Measurements from ENCODE around the gene COA5. TPM values are rescaled to one million over a fixed set of nuclear protein-coding genes. Genes with fewer than 3 reads are reported as not detected.

Gene COA5
- total and polyA plus RNA-seq, 9 donors, result 27.2 to 42.5 (median 32.1) TPM

DNA sequence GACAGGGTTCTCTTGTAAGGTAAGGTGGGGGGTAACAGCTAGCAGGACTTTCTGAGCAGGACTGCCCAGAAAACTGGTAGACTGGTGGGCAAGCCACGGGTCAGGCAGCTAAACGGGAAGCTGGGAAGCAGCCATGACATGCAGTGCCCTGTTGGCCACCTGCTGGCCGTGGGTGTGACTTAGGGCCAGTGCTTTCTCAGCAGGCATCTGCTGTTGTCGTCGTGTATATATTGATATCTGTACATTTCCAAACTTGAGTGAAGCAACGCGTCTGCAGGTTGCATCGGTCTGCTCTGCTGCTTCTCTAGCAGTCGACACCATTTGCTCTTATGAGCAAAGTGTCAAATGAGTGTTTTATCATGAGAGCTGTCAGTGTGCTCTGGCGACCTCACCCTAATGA is 31.0 kb downstream of the COA5 start:
- Histone ChIP-seq H3K36me3 (no peaks in the 10 kb centered on the region), H3K27me3 (no peaks in the 10 kb centered on the region), H3K4me3 (no peak overlapping the region), H3K27ac (no peak overlapping the region), H3K4me1 (ENCODE audit: insufficient read depth) (no peaks in the 10 kb centered on the region), H3K9me3 (no peaks in the 10 kb centered on the region)
- DNase-seq, result no peak
- intact Hi-C loops (cut with DNase I), result no loop called here
- TF ChIP-seq POLR2A (IDR thresholded peaks at IDR 0.05) (no peak), EP300 (IDR thresholded peaks at IDR 0.05) (no peak)
- TF ChIP-seq, protein P1, sequence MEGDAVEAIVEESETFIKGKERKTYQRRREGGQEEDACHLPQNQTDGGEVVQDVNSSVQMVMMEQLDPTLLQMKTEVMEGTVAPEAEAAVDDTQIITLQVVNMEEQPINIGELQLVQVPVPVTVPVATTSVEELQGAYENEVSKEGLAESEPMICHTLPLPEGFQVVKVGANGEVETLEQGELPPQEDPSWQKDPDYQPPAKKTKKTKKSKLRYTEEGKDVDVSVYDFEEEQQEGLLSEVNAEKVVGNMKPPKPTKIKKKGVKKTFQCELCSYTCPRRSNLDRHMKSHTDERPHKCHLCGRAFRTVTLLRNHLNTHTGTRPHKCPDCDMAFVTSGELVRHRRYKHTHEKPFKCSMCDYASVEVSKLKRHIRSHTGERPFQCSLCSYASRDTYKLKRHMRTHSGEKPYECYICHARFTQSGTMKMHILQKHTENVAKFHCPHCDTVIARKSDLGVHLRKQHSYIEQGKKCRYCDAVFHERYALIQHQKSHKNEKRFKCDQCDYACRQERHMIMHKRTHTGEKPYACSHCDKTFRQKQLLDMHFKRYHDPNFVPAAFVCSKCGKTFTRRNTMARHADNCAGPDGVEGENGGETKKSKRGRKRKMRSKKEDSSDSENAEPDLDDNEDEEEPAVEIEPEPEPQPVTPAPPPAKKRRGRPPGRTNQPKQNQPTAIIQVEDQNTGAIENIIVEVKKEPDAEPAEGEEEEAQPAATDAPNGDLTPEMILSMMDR (IDR thresholded peaks at IDR 0.05), result no peak
- WGBS, 3 donors, result 69 to 74% (median 69%) methylated on average over 10 of the region's 10 CpGs

DNA sequence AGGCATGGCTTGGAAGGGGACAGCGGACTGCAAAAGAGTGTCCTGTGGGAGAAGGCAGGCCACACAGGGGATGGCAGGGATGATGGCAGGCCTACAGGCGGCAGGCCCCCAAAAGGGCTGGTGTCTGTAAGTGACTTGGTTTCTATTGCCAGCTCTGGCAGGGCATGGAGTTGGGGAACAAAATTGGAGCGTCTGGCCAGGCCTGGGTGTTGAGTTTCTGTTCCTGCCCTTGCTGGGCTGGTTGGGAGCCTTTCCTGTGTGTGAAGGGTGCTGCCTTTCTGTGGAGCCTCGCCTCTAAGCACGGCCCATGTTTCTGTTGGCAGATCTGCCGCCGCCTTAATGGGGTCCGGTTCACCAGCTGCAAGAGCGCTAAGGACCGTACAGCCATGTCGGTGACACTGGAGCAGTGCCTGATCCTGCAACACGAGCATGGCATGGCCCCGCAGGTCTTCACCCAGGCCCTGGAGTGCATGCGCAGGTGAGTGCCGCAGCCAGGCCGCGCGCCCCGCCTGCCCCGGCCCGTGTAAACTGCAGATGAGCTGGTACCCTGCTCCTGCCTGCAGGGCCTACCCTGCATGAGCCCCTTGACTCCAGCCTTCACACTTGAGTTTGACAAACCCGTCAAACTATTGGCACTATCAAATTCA is 31.5 kb downstream of the COA5 start:
- H3K36me3 ChIP-seq, result no peaks in the 10 kb centered on the region
- intact Hi-C loops (cut with DNase I), result no loop called here
- no peak overlapping the region for H3K4me3 ChIP-seq
- no peaks in the 10 kb centered on the region for H3K4me1 ChIP-seq (ENCODE audit: insufficient read depth)
- H3K27ac ChIP-seq, result no peak overlapping the region
- H3K27me3 ChIP-seq, result no peaks in the 10 kb centered on the region
- H3K9me3 ChIP-seq, result no peaks in the 10 kb centered on the region
- TF ChIP-seq POLR2A (IDR thresholded peaks at IDR 0.05), result no peak
- TF ChIP-seq, protein P1 (IDR thresholded peaks at IDR 0.05), result no peak
- no peak for TF ChIP-seq EP300 (IDR thresholded peaks at IDR 0.05)
- no peak for DNase-seq
- WGBS, 3 donors, result 89 to 94% (median 90%) methylated on average over 22 of the region's 22 CpGs

DNA sequence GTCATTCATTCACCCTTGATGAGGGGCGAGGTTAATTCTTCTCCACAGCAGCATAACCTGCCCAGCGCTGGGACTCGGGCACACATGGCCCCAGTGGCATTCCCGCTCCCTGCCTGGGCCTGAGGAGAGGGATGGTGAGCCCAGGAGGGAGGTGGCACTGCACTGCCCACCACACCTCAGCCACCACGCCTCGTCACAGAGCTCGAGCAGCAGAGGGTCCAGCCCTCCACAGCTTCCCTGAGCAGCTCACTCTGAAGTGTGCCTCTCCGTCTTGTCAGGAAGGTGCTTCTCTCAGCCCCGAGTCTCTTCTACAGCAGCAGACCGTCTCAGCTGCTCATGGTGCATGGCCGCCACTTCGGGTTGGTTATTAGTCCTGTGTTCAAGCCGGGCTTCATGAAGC is 34.9 kb downstream of the COA5 start:
- Histone ChIP-seq H3K36me3 (no peaks in the 10 kb centered on the region), H3K27me3 (no peaks in the 10 kb centered on the region), H3K27ac (no peak overlapping the region), H3K4me1 (ENCODE audit: insufficient read depth) (no peaks in the 10 kb centered on the region), H3K4me3 (no peak overlapping the region), H3K9me3 (no peaks in the 10 kb centered on the region)
- DNase-seq, result no peak
- 91 to 96% (median 94%) methylated on average over 13 of the region's 13 CpGs for WGBS, 3 donors
- TF ChIP-seq POLR2A (IDR thresholded peaks at IDR 0.05) (no peak), EP300 (IDR thresholded peaks at IDR 0.05) (no peak)
- TF ChIP-seq, protein P1 (IDR thresholded peaks at IDR 0.05), result no peak
- intact Hi-C loops (cut with DNase I), result no loop called here

DNA sequence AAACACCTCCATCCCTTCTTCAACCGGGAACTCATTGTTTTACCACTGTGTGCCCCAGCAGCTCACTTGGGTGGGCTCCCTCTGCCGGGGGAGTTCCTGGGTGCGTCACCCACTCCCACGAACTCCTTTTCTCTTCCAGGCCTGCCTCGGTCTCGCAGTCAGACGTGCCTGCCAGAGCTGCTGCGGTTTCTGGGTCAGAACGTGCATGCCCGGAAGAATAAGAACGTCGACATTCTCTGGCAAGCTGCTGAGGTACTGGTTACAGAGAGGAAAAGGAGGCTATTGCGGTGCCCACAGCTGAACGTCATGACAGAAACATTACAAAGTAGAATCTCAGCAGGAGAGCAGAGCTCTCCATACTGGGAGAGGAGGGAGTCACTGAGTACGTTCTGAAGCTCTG is 35.6 kb downstream of the COA5 start:
- 71 to 74% (median 71%) methylated on average over 15 of the region's 15 CpGs for WGBS, 3 donors
- H3K27me3 ChIP-seq, result no peaks in the 10 kb centered on the region
- H3K4me3 ChIP-seq, result no peak overlapping the region
- intact Hi-C loops (cut with DNase I), result no loop called here
- H3K27ac ChIP-seq, result no peak overlapping the region
- TF ChIP-seq EP300 (IDR thresholded peaks at IDR 0.05), result no peak
- TF ChIP-seq, protein P1 (IDR thresholded peaks at IDR 0.05), result no peak
- TF ChIP-seq POLR2A (IDR thresholded peaks at IDR 0.05), result no peak
- peak in 1 of 5 donors; percentile 9 for DNase-seq
- no peaks in the 10 kb centered on the region for H3K36me3 ChIP-seq
- H3K4me1 ChIP-seq (ENCODE audit: insufficient read depth), result no peaks in the 10 kb centered on the region
- no peaks in the 10 kb centered on the region for H3K9me3 ChIP-seq
